ENCODE data around the gene DQX1.

DQX1 gene

DNA sequence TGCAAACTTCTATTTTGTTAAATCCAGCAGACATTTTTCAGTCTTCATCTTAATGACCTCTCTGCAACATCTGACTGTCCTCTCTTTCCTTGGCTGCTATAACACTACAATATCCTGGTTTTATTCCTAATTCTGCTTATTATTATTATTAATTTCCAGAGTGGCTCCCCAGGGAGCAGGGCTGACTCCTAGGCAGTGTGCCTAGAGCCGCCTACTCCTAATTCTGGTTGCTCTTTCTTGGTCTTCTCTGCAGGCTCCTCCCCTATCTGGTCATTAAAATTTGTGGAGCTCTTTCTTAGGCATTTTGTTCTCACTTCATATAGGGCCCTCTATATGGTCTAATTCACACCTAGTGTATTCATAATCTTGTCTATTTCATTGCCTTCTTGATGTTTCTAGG, 16.9 kb upstream of the DQX1 start:
- POLR2A ChIA-PET: interaction anchor here (0.6 kb wide), 1 partner anchor 18 kb away, joined by 3 read pairs; no protein-coding TSS in a partner anchor
- no peaks in the 10 kb centered on the region for H3K36me3 ChIP-seq (ENCODE audit: control insufficient read depth in 2 of 2, insufficient read depth in 1 of 2, low read length in 2 of 2)

DNA sequence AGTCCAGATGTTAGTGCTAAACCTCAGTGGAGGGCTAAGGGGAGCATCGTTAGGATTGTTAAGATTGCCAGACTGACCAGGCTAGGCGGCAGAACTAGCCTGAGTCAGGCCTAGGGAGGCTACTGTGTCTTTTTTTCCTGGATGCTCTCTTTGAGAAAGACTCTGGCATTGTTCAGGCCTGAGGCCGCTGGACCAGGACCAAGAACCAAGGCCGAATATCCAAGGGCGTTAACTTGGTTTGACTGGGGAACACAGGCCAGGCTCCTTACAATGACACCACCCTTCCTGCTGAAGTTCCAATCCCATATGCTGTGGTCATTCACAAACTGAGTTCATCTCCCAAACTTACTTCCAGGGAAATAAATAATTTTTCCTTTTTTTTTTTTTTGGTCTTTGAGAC, 14.3 kb upstream of the DQX1 start:
- Histone ChIP-seq H3K4me3 (ENCODE audit: low read depth, low read length) (no peak overlapping the region), H3K4me1 (ENCODE audit: control insufficient read depth, insufficient read depth, low read length) (no peaks in the 10 kb centered on the region), H3K9me3 (ENCODE audit: control insufficient read depth, insufficient read depth, low read depth, low read length) (no peaks in the 10 kb centered on the region), H3K36me3 (ENCODE audit: control insufficient read depth in 2 of 2, insufficient read depth in 1 of 2, low read length in 2 of 2) (no peaks in the 10 kb centered on the region), H3K27ac (ENCODE audit: extremely low read depth, low read depth, low read length) (no peak overlapping the region)
- no peak for TF ChIP-seq SCRT2 (tag by site-specific recombination; IDR thresholded peaks at IDR 0.05)
- no peak for TF ChIP-seq KLF8 (tag by site-specific recombination; IDR thresholded peaks at IDR 0.05)
- TF ChIP-seq, protein P1, sequence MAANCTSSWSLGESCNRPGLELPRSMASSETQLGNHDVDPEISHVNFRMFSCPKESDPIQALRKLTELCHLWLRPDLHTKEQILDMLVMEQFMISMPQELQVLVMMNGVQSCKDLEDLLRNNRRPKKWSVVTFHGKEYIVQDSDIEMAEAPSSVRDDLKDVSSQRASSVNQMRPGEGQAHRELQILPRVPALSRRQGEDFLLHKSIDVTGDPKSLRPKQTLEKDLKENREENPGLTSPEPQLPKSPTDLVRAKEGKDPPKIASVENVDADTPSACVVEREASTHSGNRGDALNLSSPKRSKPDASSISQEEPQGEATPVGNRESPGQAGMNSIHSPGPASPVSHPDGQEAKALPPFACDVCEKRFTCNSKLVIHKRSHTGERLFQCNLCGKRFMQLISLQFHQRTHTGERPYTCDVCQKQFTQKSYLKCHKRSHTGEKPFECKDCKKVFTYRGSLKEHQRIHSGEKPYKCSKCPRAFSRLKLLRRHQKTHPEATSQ (tag by site-specific recombination; IDR thresholded peaks at IDR 0.05): no peak
- TF ChIP-seq ZNF10 (tag by site-specific recombination; IDR thresholded peaks at IDR 0.05): no peak
- ChIA-PET CTCF (no interaction called here), POLR2A (interaction anchor here (1.2 kb wide), 1 partner anchor 11 kb away, joined by 8 read pairs; the partner anchor contains the start of genes AUP1 and HTRA2)

More for the DNA sequence above, 16.9 kb upstream of the DQX1 start:
- H3K4me1 ChIP-seq (ENCODE audit: control insufficient read depth, insufficient read depth, low read length): no peaks in the 10 kb centered on the region
- no peak overlapping the region for H3K27ac ChIP-seq (ENCODE audit: extremely low read depth, low read depth, low read length)
- CTCF ChIA-PET: interaction anchor here (0.7 to 2.0 kb wide), 2 partner anchors 12 to 48 kb away, joined by 8 to 10 read pairs; no protein-coding TSS in a partner anchor
- H3K4me3 ChIP-seq (ENCODE audit: low read depth, low read length): no peak overlapping the region
- no peaks in the 10 kb centered on the region for H3K9me3 ChIP-seq (ENCODE audit: control insufficient read depth, insufficient read depth, low read depth, low read length)
- TF ChIP-seq ZNF214 (tag by site-specific recombination; IDR thresholded peaks at IDR 0.05; ENCODE audit: borderline replicate concordance) (no peak), RBAK (tag by site-specific recombination; IDR thresholded peaks at IDR 0.05) (no peak), ZFP41 (tag by site-specific recombination; IDR thresholded peaks at IDR 0.05; ENCODE audit: borderline replicate concordance) (no peak), ZNF558 (tag by site-specific recombination; IDR thresholded peaks at IDR 0.05) (no peak), KLF16 (tag by site-specific recombination; IDR thresholded peaks at IDR 0.05) (no peak), ZNF391 (tag by site-specific recombination; IDR thresholded peaks at IDR 0.05; ENCODE audit: borderline replicate concordance, low read depth) (no peak), GFI1B (tag by site-specific recombination; IDR thresholded peaks at IDR 0.05) (no peak), ZNF701 (tag by site-specific recombination; IDR thresholded peaks at IDR 0.05) (no peak), ZNF416 (tag by site-specific recombination; IDR thresholded peaks at IDR 0.05) (no peak), GLI2 (tag by site-specific recombination; IDR thresholded peaks at IDR 0.05; ENCODE audit: borderline replicate concordance, low read depth) (no peak), ZNF670 (tag by site-specific recombination; IDR thresholded peaks at IDR 0.05; ENCODE audit: low read depth) (no peak), BCL11A (tag by site-specific recombination; IDR thresholded peaks at IDR 0.05; ENCODE audit: low read depth) (no peak)
- TF ChIP-seq, protein P2, sequence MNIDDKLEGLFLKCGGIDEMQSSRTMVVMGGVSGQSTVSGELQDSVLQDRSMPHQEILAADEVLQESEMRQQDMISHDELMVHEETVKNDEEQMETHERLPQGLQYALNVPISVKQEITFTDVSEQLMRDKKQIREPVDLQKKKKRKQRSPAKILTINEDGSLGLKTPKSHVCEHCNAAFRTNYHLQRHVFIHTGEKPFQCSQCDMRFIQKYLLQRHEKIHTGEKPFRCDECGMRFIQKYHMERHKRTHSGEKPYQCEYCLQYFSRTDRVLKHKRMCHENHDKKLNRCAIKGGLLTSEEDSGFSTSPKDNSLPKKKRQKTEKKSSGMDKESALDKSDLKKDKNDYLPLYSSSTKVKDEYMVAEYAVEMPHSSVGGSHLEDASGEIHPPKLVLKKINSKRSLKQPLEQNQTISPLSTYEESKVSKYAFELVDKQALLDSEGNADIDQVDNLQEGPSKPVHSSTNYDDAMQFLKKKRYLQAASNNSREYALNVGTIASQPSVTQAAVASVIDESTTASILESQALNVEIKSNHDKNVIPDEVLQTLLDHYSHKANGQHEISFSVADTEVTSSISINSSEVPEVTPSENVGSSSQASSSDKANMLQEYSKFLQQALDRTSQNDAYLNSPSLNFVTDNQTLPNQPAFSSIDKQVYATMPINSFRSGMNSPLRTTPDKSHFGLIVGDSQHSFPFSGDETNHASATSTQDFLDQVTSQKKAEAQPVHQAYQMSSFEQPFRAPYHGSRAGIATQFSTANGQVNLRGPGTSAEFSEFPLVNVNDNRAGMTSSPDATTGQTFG (tag by site-specific recombination; IDR thresholded peaks at IDR 0.05; ENCODE audit: borderline replicate concordance): no peak

DNA sequence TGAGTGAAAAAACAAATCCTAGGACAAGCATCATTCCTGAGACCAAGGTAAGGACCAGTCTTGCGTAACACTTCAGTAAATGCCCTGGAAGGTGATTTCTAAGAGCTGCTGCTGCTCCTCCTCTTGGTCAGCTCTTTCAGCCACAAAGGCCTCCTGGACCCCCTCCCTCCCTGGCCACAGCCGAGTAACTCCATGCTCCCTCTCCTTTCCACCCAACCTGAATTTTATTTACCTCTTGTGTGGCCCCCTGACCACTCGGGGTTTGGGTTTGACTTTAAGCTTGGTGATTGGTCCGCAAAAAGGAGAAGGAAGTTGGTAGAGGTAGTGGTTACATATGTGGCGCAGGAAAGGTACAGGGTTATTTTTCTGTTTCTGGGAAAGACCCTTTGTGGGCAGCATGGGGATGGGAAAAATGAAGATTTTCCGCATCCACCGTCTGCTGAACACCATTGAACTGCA, 12.9 kb upstream of the DQX1 start:
- CTCF ChIA-PET: no interaction called here
- no peaks in the 10 kb centered on the region for H3K9me3 ChIP-seq (ENCODE audit: control insufficient read depth, insufficient read depth, low read depth, low read length)
- POLR2A ChIA-PET: no interaction called here

More for the DNA sequence above, 12.9 kb upstream of the DQX1 start:
- no peak overlapping the region for H3K27ac ChIP-seq (ENCODE audit: extremely low read depth, low read depth, low read length)
- no peaks in the 10 kb centered on the region for H3K4me1 ChIP-seq (ENCODE audit: control insufficient read depth, insufficient read depth, low read length)
- H3K36me3 ChIP-seq (ENCODE audit: control insufficient read depth in 2 of 2, insufficient read depth in 1 of 2, low read length in 2 of 2): peaks cover 0 to 6% of the 10 kb centered on the region in 2 experiments; a peak in 1 of 3 replicates
- TF ChIP-seq, protein P3, sequence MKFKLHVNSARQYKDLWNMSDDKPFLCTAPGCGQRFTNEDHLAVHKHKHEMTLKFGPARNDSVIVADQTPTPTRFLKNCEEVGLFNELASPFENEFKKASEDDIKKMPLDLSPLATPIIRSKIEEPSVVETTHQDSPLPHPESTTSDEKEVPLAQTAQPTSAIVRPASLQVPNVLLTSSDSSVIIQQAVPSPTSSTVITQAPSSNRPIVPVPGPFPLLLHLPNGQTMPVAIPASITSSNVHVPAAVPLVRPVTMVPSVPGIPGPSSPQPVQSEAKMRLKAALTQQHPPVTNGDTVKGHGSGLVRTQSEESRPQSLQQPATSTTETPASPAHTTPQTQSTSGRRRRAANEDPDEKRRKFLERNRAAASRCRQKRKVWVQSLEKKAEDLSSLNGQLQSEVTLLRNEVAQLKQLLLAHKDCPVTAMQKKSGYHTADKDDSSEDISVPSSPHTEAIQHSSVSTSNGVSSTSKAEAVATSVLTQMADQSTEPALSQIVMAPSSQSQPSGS (tag by site-specific recombination; IDR thresholded peaks at IDR 0.05; ENCODE audit: low read depth): no peak
- TF ChIP-seq, protein P4, sequence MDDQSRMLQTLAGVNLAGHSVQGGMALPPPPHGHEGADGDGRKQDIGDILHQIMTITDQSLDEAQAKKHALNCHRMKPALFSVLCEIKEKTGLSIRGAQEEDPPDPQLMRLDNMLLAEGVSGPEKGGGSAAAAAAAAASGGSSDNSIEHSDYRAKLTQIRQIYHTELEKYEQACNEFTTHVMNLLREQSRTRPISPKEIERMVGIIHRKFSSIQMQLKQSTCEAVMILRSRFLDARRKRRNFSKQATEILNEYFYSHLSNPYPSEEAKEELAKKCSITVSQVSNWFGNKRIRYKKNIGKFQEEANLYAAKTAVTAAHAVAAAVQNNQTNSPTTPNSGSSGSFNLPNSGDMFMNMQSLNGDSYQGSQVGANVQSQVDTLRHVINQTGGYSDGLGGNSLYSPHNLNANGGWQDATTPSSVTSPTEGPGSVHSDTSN (CRISPR knock-in tag; IDR thresholded peaks at IDR 0.05): no peak
- TF ChIP-seq KLF16 (tag by site-specific recombination; IDR thresholded peaks at IDR 0.05) (no peak), ZNF248 (tag by site-specific recombination; IDR thresholded peaks at IDR 0.05) (no peak), ZNF555 (tag by site-specific recombination; conservative IDR thresholded peaks at IDR 0.05) (no peak), ZNF266 (tag by site-specific recombination; IDR thresholded peaks at IDR 0.05; ENCODE audit: low read depth) (no peak), ZEB2 (tag by site-specific recombination; IDR thresholded peaks at IDR 0.05) (no peak), ZIC2 (tag by site-specific recombination; IDR thresholded peaks at IDR 0.05) (no peak)
- TF ChIP-seq, protein P5, sequence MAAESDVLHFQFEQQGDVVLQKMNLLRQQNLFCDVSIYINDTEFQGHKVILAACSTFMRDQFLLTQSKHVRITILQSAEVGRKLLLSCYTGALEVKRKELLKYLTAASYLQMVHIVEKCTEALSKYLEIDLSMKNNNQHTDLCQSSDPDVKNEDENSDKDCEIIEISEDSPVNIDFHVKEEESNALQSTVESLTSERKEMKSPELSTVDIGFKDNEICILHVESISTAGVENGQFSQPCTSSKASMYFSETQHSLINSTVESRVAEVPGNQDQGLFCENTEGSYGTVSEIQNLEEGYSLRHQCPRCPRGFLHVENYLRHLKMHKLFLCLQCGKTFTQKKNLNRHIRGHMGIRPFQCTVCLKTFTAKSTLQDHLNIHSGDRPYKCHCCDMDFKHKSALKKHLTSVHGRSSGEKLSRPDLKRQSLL (tag by site-specific recombination; IDR thresholded peaks at IDR 0.05): no peak
- H3K4me3 ChIP-seq (ENCODE audit: low read depth, low read length): no peak overlapping the region
